GM23248 (cell line): ENCODE data around the gene OR2V2. TPM values are rescaled to one million over a fixed set of nuclear protein-coding genes. Genes with fewer than 3 reads are reported as not detected.

Experiments
- DNase-seq: peaks from one replicate; pipeline ENCODE4 v3.0.0-alpha.2; 2015
- H2AFZ ChIP-seq: fragments of 200-600 bp; sonication (generic); 2 replicates; pipeline ENCODE4 v1.6.1; 2016; ENCODE audit warnings: antibody characterized with exemption
- H3F3A ChIP-seq: fragments of 200-600 bp; sonication (generic); 2 replicates; pipeline ENCODE4 v1.6.1; 2016; ENCODE audit warnings: mild to moderate bottlenecking, antibody characterized with exemption, mixed run types; ENCODE audit not compliant: insufficient read depth
- H3K27ac ChIP-seq: fragments of 200-600 bp; sonication (generic); 2 replicates; pipeline ENCODE4 v1.5.1; 2016; ENCODE audit warnings: mild to moderate bottlenecking
- H3K27me3 ChIP-seq: fragments of 200-600 bp; sonication (generic); replicated peaks from 2 replicates; pipeline ENCODE4 v1.6.1; 2016; ENCODE audit warnings: mild to moderate bottlenecking; ENCODE audit not compliant: insufficient read depth
- H3K36me3 ChIP-seq: fragments of 200-600 bp; sonication (generic); 2 replicates; pipeline ENCODE4 v1.6.1; 2016; ENCODE audit warnings: low read depth, mild to moderate bottlenecking
- H3K4me1 ChIP-seq: fragments of 200-600 bp; sonication (generic); 2 replicates; pipeline ENCODE4 v1.6.1; 2016; ENCODE audit warnings: mild to moderate bottlenecking; ENCODE audit not compliant: insufficient read depth
- H3K4me2 ChIP-seq: fragments of 200-600 bp; sonication (generic); one replicate; pipeline ENCODE4 v1.6.1; 2016; ENCODE audit warnings: mild to moderate bottlenecking; ENCODE audit not compliant: unreplicated experiment
- H3K4me3 ChIP-seq: fragments of 200-600 bp; sonication (generic); 2 replicates; pipeline ENCODE4 v1.5.1; 2016; ENCODE audit warnings: mild to moderate bottlenecking
- H3K79me2 ChIP-seq: fragments of 200-600 bp; sonication (generic); 2 replicates; pipeline ENCODE4 v1.6.1; 2016; ENCODE audit warnings: mild to moderate bottlenecking; ENCODE audit not compliant: insufficient read depth
- H3K9ac ChIP-seq: fragments of 200-600 bp; sonication (generic); 2 replicates; pipeline ENCODE4 v1.6.1; 2016; ENCODE audit warnings: mild to moderate bottlenecking
- H3K9me2 ChIP-seq: fragments of 200-600 bp; sonication (generic); 2 replicates; pipeline ENCODE4 v1.6.1; 2016; ENCODE audit warnings: mixed run types, mild to moderate bottlenecking, moderate library complexity; ENCODE audit not compliant: insufficient read depth
- H3K9me3 ChIP-seq: fragments of 200-600 bp; sonication (generic); one replicate; pipeline ENCODE4 v1.6.1; 2017; ENCODE audit warnings: low read depth
- H4K20me1 ChIP-seq: fragments of 200-600 bp; sonication (generic); 2 replicates; pipeline ENCODE4 v1.6.0; 2016; ENCODE audit not compliant: insufficient read depth
- EZH2 ChIP-seq: fragments of 200-600 bp; sonication (generic); IDR thresholded peaks from 2 replicates; pipeline ENCODE4 v1.6.1; 2018; ENCODE audit warnings: antibody characterized with exemption, mild to moderate bottlenecking; ENCODE audit not compliant: insufficient read depth, poor library complexity, severe bottlenecking
- EZH2phosphoT487 ChIP-seq: fragments of 200-600 bp; sonication (generic); IDR thresholded peaks from 2 replicates; pipeline ENCODE4 v1.6.1; 2018; ENCODE audit warnings: antibody characterized with exemption, moderate library complexity, mild to moderate bottlenecking, low read depth; ENCODE audit not compliant: insufficient read depth
- WGBS, 2 experiments: methylation state at CpG; one replicate each; pipeline ENCODE4 v1.1.6; 2015 to 2017; ENCODE audit warnings: low lambda C conversion rate in 2 of 2, low coverage in 1 of 2; ENCODE audit errors: missing lambda C conversion rate in 2 of 2; 5-methylcytosine and 5-hydroxymethylcytosine counted together
- in situ Hi-C: fragments of 300-500 bp; cut with MboI; formaldehyde crosslinking; loops from 2 replicates; pipeline ENCODE4 v1.15.0; 2020
- polyA plus RNA-seq: library from polyadenylated mRNA; unstranded; fragments of >200 nt; fragmentation: Nextera tagmentation; extraction: Ambion mirVana; gene quantifications from 2 replicates; pipeline ENCODE4 v1.2.1, GENCODE V29; 2016
- total RNA-seq: library from RNA; depleted of rRNA; stranded (reverse); fragments of >200 nt; shearing (Covaris generic); gene quantifications from 2 replicates; pipeline ENCODE4 v1.2.3, GENCODE V29; 2014

The OR2V2 gene
- total and polyA plus RNA-seq, 2 experiments from 2014 or later: not detected

GRCh38 chr5:181181650-181182565 lies 34.5 kb downstream of the OR2V2 start:
- TF ChIP-seq EZH2phosphoT487 (no peak), EZH2 (no peak)
- in situ Hi-C loops: no loop called here
- Histone ChIP-seq H3K9me2 (no peaks in the 10 kb centered on the region), H3K79me2 (no peaks in the 10 kb centered on the region), H3K27ac (no peak overlapping the region), H4K20me1 (no peaks in the 10 kb centered on the region), H3K9me3 (no peaks in the 10 kb centered on the region), H3F3A (peaks cover 14% of the 10 kb centered on the region), H3K4me3 (no peak overlapping the region), H3K27me3 (no peaks in the 10 kb centered on the region), H3K4me2 (no peak overlapping the region), H2AFZ (no peak overlapping the region), H3K4me1 (no peaks in the 10 kb centered on the region), H3K9ac (no peak overlapping the region), H3K36me3 (no peaks in the 10 kb centered on the region)
- DNase-seq: peak; percentile 85
- 53 to 54% methylated on average over 24 to 25 of the region's 25 CpGs for WGBS, 2 experiments

- H3K79me2 ChIP-seq: no peaks in the 10 kb centered on the region
- 59 to 68% methylated on average over 12 of the region's 12 CpGs for WGBS, 2 experiments
These were observed 35.3 kb downstream of the OR2V2 start for GRCh38 chr5:181182651-181183050.

GRCh38 chr5:181184845-181185216 lies 37.4 kb downstream of the OR2V2 start:
- Histone ChIP-seq H3K4me2 (peak overlapping the region; percentile 59), H3F3A (peaks cover 14% of the 10 kb centered on the region), H3K9ac (peak overlapping the region; percentile 82), H3K27ac (peak overlapping the region; percentile 77), H3K36me3 (no peaks in the 10 kb centered on the region), H2AFZ (peak overlapping the region; percentile 87), H3K4me1 (no peaks in the 10 kb centered on the region), H3K9me3 (no peaks in the 10 kb centered on the region), H3K4me3 (peak overlapping the region; percentile 70), H3K27me3 (no peaks in the 10 kb centered on the region), H3K79me2 (no peaks in the 10 kb centered on the region), H4K20me1 (no peaks in the 10 kb centered on the region), H3K9me2 (no peaks in the 10 kb centered on the region)
- in situ Hi-C loops: no loop called here
- DNase-seq: no peak
- 58 to 61% methylated on average over 16 of the region's 16 CpGs for WGBS, 2 experiments
- TF ChIP-seq EZH2phosphoT487 (no peak), EZH2 (no peak)

More at GRCh38 chr5:181182651-181183050, 35.3 kb downstream of the OR2V2 start:
- no peak for TF ChIP-seq EZH2phosphoT487
- TF ChIP-seq EZH2: no peak
- no peaks in the 10 kb centered on the region for H3K36me3 ChIP-seq
- H3K9ac ChIP-seq: no peak overlapping the region
- DNase-seq: no peak
- H3K4me2 ChIP-seq: no peak overlapping the region
- peaks cover 14% of the 10 kb centered on the region for H3F3A ChIP-seq
- H2AFZ ChIP-seq: no peak overlapping the region
- no peak overlapping the region for H3K4me3 ChIP-seq
- H4K20me1 ChIP-seq: no peaks in the 10 kb centered on the region
- no peaks in the 10 kb centered on the region for H3K9me3 ChIP-seq
- H3K4me1 ChIP-seq: no peaks in the 10 kb centered on the region
- no peaks in the 10 kb centered on the region for H3K27me3 ChIP-seq
- in situ Hi-C loops: no loop called here
- H3K27ac ChIP-seq: no peak overlapping the region
- no peaks in the 10 kb centered on the region for H3K9me2 ChIP-seq

- TF ChIP-seq EZH2: no peak
- no peak for TF ChIP-seq EZH2phosphoT487
- Histone ChIP-seq H2AFZ (no peak overlapping the region), H4K20me1 (no peaks in the 10 kb centered on the region), H3K79me2 (no peaks in the 10 kb centered on the region), H3K27me3 (no peaks in the 10 kb centered on the region), H3F3A (peaks cover 14% of the 10 kb centered on the region), H3K4me2 (no peak overlapping the region), H3K9me2 (no peaks in the 10 kb centered on the region), H3K36me3 (no peaks in the 10 kb centered on the region), H3K4me1 (no peaks in the 10 kb centered on the region), H3K9me3 (no peaks in the 10 kb centered on the region), H3K4me3 (no peak overlapping the region), H3K9ac (no peak overlapping the region), H3K27ac (no peak overlapping the region)
- in situ Hi-C loops: no loop called here
- WGBS, 2 experiments: 95 to 99% methylated on average over 13 of the region's 13 CpGs
- DNase-seq: no peak
These were observed 38.2 kb downstream of the OR2V2 start for GRCh38 chr5:181185560-181185959.
